GM19455 (cell line): ENCODE results near the gene PRKCZ.

ENCODE experiments used
- ATAC-seq: cut with Tn5 transposase; IDR thresholded peaks from one replicate; pipeline ENCODE4 v1.9.1; 2021; ENCODE audit not compliant: unreplicated experiment

Gene PRKCZ

DNA sequence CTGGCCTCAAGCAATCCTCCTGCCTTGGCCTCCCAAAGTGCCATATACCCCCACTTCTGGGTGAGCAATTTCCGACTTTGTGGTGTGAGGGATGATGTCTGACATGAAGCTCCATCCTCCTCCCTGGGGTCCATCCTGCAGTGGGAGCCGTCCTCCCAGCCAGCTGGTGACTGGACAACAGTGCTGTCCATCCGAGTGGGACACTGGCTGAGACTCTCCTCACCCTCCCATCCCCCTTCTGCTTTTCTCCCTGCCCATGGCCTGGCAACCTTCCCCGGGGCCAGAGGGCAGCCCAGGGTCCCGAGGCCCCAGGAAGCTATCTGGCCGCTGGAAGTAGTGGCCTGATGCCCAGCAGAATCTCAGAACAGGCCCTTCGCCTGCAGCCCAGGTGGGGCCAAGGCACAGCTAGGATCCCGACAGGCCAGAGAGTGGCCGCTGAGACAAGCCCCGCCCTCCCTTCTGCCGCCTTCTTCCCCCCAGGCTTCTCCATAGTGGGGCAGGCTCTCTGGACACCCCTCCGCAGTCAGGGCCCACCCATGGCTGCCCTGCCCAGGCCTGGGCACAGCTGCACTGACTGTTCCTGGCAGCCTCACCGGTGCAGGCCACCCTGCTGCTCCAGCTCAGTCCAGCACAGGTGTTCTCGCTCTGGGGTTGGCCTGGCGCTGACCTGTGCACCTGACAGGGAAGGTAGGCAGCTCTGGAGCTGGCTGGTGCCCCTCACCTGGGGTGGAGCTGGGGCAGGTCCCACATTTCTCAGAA lies 152.8 kb downstream of the PRKCZ start:
- ATAC-seq: no peak

DNA sequence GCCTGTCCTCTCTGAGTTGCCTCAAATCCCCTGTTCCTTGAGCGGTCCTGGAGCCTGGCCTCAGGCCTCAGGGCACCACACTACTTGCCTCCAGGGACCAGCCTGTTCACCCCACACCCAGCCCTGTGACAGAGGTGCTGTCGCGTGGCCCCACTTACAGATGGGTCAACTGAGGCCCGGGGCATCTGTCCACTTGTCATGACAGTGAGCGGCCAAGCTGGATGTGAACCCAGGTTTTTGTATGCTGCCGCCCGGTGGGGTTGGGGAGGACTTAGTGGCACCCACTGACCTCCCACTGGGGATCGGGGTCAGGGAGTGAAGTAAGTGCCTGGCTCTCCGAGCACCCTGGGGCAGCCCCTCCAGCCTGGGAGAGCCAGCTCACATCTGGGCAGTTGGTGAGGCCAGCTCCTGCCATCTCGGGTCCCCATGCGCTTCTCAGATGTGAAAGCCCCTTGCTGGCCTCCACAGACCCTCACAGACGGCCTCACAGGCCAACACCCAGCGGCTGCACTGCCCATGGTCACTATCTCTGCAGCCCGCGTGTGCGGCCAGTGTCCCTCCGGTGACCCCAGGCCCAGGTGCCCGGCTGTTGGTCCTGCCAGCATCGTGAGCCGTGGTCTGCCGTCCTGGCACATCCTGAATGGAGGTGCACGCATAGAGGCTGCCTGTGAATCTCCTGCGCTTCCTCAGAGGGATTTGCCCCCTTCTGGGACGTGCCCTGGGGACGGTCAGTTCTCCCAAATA lies 153.6 kb downstream of the PRKCZ start:
- ATAC-seq: no peak

DNA sequence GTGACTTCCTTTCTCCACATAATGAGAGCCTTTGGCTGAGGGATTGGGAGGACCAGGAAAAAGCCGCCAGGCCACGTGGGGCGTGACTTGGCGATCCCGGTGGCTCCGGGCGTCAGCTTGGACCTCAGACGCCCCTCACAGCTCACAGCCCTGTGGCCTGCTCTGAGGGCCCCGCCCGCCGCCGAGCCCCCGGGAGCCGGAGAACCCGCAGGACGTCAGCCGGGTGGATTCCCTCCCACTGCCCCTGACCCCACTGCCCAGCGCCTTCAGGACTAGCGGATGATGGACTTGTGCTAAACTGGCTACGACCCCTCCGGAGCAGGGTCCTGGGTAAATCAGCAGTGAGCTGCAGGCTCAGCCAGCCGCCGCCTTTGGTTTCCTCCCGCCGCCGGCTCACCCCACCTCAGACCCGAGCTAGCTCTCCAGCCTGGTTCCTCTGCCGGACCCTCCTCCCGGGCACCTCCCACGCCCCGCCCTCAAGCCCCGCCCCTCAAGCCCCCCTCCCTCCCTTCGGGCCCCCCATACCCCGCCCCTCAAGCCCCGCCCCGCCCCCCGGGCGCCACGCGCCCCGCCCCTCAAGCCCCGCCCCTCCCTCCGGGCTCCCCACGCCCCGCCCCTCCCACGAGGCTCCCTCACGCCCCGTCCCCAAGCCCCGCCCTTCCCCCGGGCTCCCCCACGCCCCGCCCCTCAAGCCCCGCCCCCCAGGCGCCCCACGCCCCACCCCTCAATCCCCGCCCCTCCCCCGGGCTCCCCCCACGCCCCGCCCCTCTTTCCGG lies 154.4 kb downstream of the PRKCZ start:
- no peak for ATAC-seq

DNA sequence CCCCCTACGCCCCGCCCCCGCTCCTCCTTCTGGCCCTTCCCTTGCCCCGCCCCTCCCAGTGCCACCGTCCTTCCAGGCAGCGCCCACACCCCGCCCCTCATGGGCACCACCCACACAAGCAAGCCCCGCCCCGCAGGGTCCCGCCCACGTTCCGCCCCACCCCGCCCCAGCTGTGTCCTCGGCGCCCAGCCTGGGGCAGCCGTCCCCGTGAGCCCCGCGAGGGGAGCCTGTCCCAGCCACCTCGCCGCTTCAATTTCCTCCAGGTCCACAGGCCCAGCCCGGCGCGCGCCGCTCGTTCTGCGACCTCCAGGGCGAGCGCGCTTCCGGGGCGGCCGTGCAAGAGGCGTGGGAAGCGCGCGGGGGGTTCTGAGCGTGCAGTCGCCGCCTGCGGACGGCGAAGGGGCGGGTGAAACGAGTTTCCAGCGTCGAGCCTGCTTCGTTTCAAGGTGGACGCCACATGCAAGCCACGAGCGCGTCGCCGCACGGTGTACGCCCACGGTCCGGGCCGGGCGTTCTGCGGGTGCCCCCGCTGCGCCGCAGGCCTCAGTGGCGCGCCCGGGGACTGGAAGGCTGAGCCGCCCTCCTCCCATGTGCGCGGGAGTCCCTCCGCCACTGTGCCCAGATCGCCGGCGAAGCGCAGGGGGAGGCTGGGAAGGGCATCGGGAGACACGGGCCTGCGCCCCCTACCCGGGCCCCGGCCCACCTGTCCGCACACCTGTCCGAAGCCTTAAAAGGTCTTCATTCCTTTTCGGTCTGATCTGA lies 155.2 kb downstream of the PRKCZ start:
- ATAC-seq: peak; percentile 66

DNA sequence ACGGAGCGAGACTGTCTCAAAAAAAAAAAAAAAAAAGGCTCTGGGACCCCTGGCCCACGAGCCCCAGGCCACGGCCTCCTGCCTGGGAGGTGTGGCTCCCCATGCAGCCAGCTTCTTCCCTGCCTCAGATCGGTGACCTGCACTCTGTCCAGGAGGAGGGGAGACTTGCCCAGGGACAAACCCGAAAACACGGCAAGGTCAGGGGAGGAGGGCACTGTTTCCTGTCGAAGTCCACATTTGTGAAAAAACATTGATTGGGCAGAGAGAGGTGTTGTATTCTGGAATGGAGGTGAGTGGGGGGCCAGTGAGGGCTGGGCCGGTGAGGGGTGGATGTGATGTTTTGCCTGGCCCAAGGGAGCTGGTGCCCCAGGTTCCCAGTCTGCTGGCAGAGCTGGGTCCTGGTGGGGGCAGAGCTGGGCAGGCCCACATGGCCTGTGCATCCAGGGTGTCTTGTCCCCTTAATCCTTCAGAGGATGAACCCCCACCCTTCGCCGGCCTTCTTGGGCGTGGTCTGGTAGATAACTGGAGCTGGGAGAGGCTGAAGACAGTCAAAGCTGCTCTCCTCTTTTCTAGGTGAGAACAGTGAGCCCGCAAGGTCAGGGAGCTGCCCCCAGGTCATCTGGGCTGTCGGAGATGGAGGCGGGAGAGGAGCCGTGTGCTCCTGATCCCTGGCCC lies 156.7 kb downstream of the PRKCZ start:
- no peak for ATAC-seq

DNA sequence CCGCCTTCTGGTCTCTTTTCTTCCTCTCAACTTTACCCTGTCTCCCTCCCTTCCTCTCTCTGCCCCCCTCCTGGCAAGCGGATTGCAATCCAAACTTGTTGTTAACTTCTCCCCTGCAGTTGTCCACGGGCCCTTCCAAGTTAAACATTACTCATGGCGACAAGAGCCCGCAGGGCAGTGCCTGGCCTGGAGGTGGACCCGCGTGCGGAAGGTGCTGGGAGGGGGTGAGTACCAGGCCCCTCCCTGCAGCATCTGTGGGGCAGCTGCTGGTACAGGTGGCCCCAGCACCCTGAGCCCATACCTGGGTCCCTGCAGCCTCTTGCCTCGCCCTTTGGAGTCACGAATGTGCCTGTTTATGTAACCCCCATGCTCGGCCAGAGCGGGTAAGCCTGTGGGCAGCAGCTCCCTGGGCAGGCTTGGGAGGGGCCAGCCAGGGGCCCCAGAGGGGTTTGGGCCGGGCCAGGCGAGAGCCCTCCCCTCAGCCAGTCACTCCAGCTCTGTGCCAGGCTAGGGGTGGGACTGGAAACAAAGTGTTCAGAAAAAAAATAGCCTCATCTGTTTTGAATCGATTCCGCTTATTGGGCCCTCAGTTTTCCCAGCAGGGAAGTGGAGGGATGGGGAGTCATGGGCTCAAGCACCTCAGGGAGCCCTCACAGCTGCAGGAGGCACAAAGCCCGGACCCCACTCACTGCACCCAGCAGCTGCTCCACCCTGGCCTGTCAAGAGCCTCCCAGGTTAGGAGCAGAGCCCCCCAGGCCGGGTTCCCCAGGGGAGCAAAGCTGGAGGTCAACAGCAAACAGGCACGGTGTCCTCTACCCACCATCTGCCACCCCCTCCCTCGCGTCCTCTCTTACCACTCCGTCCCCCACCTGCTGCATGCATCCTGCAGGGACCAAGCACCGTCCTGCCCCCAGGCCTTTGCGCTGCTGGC lies 158.4 kb downstream of the PRKCZ start:
- no peak for ATAC-seq

DNA sequence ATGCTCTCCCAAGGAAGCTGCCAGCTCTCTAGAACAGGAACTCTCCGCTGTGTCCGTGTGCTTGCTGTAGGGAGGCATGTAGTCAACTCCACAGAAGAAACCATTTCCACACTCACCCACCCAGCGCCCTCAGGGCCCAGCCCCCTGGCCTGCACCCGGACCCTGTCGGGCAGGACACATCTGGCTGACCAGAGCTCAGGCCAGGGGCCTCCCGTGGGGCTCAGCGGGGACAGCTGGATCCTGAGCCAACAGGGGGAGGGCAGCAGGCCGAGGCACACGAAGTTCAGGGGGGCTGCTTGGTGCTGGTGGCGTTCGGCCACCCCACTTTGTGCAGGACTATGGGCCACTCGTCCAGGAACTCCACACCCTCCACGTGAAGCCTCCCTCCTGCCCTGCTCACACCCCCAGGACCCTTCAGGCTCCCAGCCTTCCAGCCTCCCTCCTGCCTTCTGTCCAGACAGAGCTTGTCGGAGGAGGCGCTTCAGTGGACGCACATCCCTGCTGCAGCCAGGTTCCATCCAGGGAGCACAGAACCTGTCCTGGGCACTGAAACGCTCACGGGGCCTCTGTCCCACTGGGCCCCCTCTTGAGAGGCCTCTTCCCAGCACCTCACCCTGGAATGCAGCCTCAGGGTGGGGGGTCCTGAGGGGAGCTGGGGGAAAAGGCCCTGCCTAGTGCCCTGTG lies 159.3 kb downstream of the PRKCZ start:
- ATAC-seq: no peak

DNA sequence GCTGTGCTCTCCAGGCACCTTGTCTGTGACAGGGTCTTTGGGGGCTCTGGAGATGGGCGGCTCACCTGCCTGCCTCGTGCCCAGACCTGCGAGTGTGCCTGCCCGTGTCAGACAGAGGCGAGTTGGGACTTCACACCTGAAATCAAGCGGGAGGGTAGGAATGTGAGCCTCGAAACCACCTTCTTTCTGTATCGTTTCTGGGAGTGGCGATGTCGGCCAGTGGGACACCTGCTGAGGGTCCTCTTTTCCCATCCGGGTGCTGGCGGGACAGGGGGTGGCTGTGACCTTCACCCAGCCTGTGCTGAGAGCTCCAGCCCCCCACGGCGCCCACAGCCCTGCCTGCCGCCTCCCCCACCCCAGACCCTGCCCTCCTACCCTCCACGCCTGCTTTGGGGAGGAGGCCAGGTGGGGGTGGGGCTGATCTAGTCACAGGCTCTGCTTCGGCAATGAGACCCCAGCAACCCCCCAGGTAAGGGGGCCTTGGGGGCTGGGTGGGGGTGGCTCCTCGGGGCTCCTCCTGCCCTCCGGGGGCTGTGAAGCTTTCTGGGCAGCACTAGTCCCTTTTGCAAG lies 160.0 kb downstream of the PRKCZ start:
- no peak for ATAC-seq

DNA sequence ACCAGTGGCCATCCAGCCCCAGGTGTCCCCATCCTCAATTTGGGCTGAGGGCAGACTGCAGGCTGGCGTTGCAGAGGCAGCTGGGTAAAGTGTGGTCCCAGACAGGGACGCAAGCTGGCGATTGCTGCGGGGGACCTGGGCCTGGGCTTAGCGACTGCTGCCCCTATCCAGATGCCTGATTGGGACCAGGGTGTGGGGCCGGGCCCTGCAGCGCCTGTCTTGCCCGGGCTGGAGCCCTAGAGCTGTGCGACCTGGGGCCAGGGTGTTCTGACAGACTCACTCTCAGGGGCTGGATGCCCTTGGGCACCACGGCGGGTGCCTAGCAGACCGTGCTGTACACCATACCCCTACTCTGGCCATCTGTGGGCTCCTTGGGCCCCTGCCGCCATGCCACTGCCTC lies 160.6 kb downstream of the PRKCZ start:
- ATAC-seq: no peak

DNA sequence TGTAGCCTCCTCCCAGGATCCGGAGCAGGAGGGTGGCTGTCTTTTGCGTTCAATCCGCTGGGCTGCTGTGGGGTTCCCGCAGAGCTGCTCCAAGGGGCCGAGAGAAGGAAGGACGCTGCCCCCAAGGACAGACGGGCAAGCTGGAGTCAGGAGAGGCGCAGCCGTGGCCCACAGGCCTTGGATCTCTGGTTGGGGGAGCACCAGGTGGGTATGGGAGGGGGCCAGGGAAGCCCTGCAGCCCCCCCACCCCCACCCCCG lies 162.0 kb downstream of the PRKCZ start:
- ATAC-seq: no peak

DNA sequence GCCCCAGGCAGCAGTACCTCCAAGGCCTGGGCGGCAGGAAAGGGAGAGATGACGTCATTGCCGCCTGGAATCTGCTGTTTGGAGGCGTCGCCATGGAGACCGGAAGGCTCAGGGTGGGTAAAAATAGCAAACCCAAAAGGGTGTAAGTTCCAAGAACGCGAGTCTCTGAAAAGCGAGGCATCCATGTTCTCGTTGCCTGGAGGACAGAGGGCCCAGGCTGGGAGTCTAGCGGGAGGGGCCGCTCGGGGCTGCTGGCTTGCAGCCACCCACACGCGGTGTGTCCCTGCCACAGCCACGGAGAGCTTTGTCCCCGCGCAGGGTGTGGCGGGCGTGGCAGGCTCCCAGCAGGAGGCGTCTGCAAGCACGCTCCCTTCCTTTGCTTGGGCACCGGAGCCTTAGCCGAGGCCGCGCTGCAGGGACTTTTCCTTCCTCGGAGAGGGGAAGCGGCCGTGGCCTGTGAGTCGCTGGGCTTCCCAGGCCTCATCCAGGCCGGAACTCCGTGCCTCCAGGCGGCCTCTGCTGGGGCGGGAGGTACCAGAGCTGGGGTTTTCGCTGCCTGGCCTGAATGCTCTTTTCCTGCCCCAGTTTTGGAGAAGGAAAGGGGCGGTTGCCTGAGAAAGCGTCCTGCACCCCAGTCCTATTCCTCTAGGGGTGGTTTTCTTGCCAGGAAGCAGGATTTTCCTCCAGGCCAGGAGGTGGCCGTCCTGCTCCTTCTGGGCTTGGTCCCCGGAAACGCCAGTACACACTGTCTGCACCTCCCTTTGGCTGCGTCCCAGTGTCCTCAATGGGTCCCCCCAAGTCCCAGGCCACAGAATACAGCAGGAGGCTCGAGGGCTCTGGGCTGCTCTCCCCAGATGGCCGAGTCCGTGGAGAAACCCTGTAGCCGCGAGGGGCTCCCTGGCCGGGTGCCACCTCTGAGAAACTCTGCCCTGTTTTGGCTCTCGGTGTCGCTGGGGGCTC lies 162.6 kb downstream of the PRKCZ start:
- no peak for ATAC-seq

DNA sequence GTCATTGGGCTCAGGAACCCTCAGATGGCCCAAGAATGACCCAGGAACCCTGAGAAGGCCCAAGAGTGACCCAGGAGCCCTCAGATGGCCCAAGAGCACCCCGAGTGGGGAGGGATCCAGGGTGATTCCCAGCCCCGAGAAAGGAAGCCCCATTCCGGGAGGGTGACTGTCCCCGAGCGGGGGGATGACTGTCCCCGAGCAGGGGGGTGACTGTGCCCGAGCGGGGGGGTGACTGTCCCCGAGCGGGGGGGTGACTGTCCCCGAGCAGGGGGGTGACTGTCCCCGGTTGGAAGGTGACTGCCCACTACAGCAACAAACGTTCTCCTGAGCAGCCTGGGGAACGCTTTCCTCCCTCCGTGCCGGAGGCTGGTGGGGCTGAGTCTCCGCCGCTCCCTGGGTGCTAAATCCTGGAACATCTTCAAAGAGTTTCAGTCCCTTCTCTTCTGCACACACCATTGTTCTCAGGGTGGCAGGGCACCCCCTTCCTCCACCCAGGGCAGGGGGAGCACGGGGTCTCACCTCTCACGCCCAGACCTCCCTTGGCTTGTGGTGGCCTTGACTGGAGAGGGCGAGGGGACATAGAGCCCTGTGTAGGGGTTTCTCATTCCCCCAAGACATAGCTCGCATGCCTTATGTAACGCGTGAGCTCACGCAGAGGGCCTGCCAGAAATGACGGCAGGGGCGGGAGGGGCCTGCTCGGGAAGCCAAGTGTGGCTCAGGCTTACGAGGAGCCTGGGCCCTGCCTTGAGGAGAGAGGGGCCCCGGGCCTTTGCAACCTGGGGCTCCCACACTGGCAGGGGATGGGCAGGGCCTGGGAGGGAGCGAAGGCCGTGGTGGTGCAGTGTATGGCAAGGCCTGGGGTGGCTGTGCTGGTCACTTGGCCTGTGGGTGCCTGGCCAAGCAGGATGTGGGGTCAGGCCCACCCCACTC lies 163.6 kb downstream of the PRKCZ start:
- no peak for ATAC-seq

DNA sequence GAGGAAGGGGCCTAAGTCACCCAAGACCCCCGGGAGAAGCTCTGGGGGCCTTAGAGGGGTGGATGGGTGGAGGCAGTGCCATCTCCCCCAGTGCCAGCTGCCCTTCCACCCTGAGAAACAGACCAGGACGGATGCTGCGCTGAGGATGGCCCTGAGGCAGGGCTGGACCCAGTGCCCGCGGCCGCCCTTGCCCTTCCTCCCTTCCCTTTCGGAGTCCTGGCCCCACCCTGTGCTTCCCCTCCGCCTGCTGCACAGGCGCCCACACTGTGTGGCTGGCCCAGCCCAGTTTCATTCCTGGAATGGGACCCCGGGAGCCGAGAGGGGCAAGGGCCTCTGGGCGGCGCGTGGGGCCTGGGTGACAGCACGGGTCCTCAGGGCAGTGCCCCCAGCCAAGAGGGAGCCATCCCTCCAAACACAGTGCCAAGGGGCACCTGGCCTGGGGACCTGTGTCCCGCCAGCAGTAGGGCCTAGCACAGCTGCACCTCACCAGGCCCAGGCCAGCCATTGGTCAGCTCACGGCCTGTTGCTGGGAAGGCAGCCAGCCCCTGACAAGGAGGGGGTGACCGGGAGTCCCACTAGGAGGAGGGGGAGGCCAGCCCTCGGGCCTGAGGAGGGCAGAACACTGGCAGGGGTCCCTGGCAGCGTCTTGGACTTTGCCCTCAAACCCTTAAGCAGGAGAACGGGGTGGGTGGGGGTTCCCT lies 164.5 kb downstream of the PRKCZ start:
- no peak for ATAC-seq

DNA sequence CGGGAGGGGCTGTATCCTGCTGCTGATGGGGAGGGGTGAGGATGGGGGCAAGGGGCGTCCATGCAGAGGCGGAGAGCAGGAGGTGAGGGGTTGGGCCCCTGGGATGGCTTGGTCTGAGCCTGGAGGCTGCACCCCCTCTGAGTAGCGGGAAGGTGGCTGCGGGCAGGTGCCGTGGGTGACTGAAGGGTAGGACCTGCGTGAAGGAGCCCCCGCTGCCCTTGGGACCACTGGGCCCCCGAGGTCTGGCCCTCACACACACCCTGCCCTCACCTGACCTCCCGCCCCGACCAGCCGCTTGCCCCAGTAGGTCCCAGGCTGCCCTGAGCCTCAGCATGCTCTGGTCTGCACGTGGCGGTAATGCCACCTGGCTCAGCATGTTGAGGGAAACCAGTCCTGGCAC lies 165.1 kb downstream of the PRKCZ start:
- ATAC-seq: no peak

DNA sequence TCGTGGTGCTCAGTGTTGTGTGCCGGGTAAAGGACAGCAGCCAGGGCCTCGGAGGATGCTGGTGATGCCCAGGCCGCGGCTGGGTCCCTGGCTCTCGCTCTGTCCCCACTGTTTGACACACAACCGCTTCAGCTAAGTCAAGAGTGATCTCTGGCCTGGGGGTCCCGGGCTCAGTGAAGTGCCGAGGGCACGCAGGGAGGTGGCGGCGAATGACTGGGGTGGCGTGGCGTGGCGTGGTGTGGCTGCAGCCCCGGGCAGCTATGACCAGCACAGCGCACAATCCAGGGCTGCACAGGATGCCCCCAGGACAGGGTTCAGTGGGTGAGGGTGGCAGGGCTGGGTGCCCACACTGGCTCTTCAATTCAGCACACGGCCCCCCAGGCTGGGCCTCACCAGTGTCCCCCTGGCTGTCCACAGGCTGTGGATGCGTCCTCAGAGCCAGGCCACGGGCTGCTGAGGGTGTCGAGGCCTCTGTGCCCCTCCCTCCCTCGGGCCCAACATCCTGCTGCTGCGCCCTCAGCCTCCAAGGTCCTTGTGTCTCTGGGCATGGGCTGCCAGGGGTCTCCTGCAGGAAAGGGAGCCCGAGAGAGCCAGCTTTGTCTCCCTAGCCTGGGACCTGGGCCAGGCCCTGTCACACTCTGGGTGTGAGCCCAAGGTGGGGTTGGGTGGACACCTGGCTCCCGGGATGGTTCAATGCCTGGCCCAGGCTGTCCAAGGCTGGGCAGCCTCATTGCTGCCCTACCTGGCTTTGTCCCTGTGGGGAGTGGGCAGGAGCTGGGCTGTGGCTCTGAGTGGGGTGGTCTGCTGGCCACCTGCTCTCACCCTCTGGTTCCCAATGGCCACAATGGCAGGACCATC lies 165.9 kb downstream of the PRKCZ start:
- ATAC-seq: no peak
